Suprapubic skin (tissue), 4 donors: ENCODE measurements around the gene SLC39A9.

Experiments used
- CTCF ChIP-seq, 2 donors: fragments of 200-600 bp in 1 of 2; fragments of 450-650 bp in 1 of 2; sonication (generic) in 1 of 2; IDR thresholded peaks; one replicate each; pipeline ENCODE4 v1.5.1; 2016 to 2019; ENCODE audit warnings: antibody characterized with exemption in 2 of 2, mild to moderate bottlenecking in 1 of 2, moderate library complexity in 1 of 2
- EP300 ChIP-seq: sonication (generic); formaldehyde crosslinking; IDR thresholded peaks from one replicate; pipeline ENCODE4 v1.6.1; 2017; ENCODE audit warnings: antibody characterized with exemption
- POLR2A ChIP-seq, 2 donors: fragments of 450-650 bp; IDR thresholded peaks; one replicate each; pipeline ENCODE4 v1.6.1; 2017; ENCODE audit warnings: antibody characterized with exemption in 2 of 2, mild to moderate bottlenecking in 2 of 2, moderate library complexity in 2 of 2
- POLR2AphosphoS5 ChIP-seq, 3 donors: sonication (generic); formaldehyde crosslinking; IDR thresholded peaks; one replicate each; pipeline ENCODE4 v1.6.1; 2017; ENCODE audit warnings: antibody characterized with exemption in 3 of 3

GRCh38 chr14:69355154-69355597 is 43.3 kb upstream of the SLC39A9 start:
- TF ChIP-seq CTCF (IDR thresholded peaks at IDR 0.05) (no peak), POLR2A (IDR thresholded peaks at IDR 0.05) (no peak), EP300 (no peak), POLR2AphosphoS5 (IDR thresholded peaks at IDR 0.05) (no peak)
